22Rv1 (cell line): Measurements from ENCODE around the gene RABL2B.
"Not testable (repeated sequence)": the region's sequence is repeated elsewhere in the genome, so short reads cannot be mapped to it uniquely, and the experiment has no call there.

Experiments used
- ZFX ChIP-seq: fragments of 450-650 bp; IDR thresholded peaks from 2 replicates; pipeline ENCODE4 v1.6.1; 2017; ENCODE audit warnings: antibody characterized with exemption, borderline replicate concordance
- TF ChIP-seq, protein P1 (sequence below): fragments of 450-650 bp; IDR thresholded peaks from 2 replicates; pipeline ENCODE4 v1.5.1; 2017; ENCODE audit warnings: mild to moderate bottlenecking

DNA sequence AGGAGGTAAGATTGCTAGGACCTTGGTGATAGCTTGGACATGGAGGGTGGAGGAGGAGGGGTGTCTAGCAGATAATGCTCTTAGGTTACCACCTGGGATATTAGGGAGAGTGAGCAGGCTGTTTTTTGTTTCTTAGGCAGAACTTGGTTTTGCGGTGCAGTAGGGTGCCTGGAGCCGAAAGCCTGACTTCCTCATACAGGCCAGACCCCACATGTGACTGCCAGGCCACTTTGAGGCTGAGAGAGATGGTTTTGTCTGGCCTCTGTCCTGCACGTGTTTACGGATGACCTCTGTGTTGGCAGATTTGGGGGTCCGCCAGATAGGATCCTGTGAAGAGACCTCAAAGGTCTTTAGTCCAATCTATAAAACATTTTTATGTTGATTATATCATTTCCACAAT lies 1.9 kb upstream of the RABL2B start:
- TF ChIP-seq, protein P1, sequence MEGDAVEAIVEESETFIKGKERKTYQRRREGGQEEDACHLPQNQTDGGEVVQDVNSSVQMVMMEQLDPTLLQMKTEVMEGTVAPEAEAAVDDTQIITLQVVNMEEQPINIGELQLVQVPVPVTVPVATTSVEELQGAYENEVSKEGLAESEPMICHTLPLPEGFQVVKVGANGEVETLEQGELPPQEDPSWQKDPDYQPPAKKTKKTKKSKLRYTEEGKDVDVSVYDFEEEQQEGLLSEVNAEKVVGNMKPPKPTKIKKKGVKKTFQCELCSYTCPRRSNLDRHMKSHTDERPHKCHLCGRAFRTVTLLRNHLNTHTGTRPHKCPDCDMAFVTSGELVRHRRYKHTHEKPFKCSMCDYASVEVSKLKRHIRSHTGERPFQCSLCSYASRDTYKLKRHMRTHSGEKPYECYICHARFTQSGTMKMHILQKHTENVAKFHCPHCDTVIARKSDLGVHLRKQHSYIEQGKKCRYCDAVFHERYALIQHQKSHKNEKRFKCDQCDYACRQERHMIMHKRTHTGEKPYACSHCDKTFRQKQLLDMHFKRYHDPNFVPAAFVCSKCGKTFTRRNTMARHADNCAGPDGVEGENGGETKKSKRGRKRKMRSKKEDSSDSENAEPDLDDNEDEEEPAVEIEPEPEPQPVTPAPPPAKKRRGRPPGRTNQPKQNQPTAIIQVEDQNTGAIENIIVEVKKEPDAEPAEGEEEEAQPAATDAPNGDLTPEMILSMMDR = not testable (repeated sequence)
- not testable (repeated sequence) for TF ChIP-seq ZFX
